A673 (cell line): Measurements from ENCODE around the gene LTC4S. TPM values are rescaled to one million over a fixed set of nuclear protein-coding genes. Genes with fewer than 3 reads are reported as not detected.

Experiments
- BruUV-seq: library from RNA; stranded (reverse); fragments of 400-500 nt; replicated peaks from 2 replicates; lab custom pipeline; 2021; lab: Mats Ljungman, UMichigan
- CTCF ChIA-PET: fragments of 300-600 bp; sonication (Branson Sonifier 250); formaldehyde crosslinking; loops from one replicate; lab custom pipeline; 2022; ENCODE audit warnings: antibody characterized with exemption; lab: Charles Lee
- POLR2A ChIA-PET: fragments of 300-600 bp; sonication (Branson Sonifier 250); formaldehyde crosslinking; loops from one replicate; lab custom pipeline; 2022; ENCODE audit warnings: antibody characterized with exemption; ENCODE audit not compliant: low non-redundant PET; lab: Charles Lee
- DNase-seq: peaks from one replicate; pipeline ENCODE4 v3.0.0-alpha.2; 2015; ENCODE audit warnings: low spot score
- H3K27ac ChIP-seq: fragments of 200-600 bp; sonication (generic); 2 replicates; pipeline ENCODE4 v1.5.1; 2016; ENCODE audit warnings: mixed run types, low read depth, mild to moderate bottlenecking, mixed read lengths, antibody characterized with exemption, low read length; ENCODE audit not compliant: poor library complexity, severe bottlenecking
- H3K27me3 ChIP-seq: fragments of 200-600 bp; sonication (generic); replicated peaks from 2 replicates; pipeline ENCODE4 v1.6.1; 2017; ENCODE audit warnings: mixed run types, low read depth, mild to moderate bottlenecking, mixed read lengths, antibody characterized with exemption, low read length; ENCODE audit not compliant: insufficient read depth, poor library complexity
- H3K36me3 ChIP-seq: fragments of 200-600 bp; sonication (generic); 2 replicates; pipeline ENCODE4 v1.6.1; 2016; ENCODE audit warnings: mixed run types, mild to moderate bottlenecking, mixed read lengths, antibody characterized with exemption, low read length; ENCODE audit not compliant: insufficient read depth, poor library complexity, severe bottlenecking
- H3K4me1 ChIP-seq: fragments of 200-600 bp; sonication (generic); 2 replicates; pipeline ENCODE4 v1.6.1; 2017; ENCODE audit warnings: mixed run types, mild to moderate bottlenecking, mixed read lengths, antibody characterized with exemption, low read length; ENCODE audit not compliant: insufficient read depth, poor library complexity, severe bottlenecking
- H3K4me3 ChIP-seq: fragments of 200-600 bp; sonication (generic); 2 replicates; pipeline ENCODE4 v1.5.1; 2016; ENCODE audit warnings: low read depth, mixed run types, mild to moderate bottlenecking, mixed read lengths, low read length; ENCODE audit not compliant: poor library complexity, severe bottlenecking
- H3K9me3 ChIP-seq: fragments of 200-600 bp; sonication (generic); 2 replicates; pipeline ENCODE4 v1.6.1; 2016; ENCODE audit warnings: mixed run types, low read depth, mild to moderate bottlenecking, mixed read lengths, antibody characterized with exemption, low read length; ENCODE audit not compliant: poor library complexity, severe bottlenecking
- CTCF ChIP-seq: fragments of 300-800, 200-600 bp; sonication (generic); conservative IDR thresholded peaks from 2 replicates; pipeline ENCODE4 v1.5.1; 2017; ENCODE audit warnings: low read depth, mild to moderate bottlenecking, antibody characterized with exemption, low read length, moderate library complexity, mixed read lengths
- EZH2 ChIP-seq: fragments of 200-600 bp; sonication (generic); IDR thresholded peaks from 2 replicates; pipeline ENCODE4 v1.6.1; 2017; ENCODE audit warnings: borderline replicate concordance, low read depth, mild to moderate bottlenecking, mixed read lengths, antibody characterized with exemption, low read length; ENCODE audit not compliant: poor library complexity, severe bottlenecking
- intact Hi-C: fragments of 100-400 bp; cut with micrococcal nuclease; formaldehyde crosslinking; loops from one replicate; pipeline ENCODE4 v1.10.0; 2022; ENCODE audit not compliant: unreplicated experiment
- total RNA-seq: library from RNA; stranded (reverse); gene quantifications from 2 replicates; pipeline ENCODE4 v1.2.3, GENCODE V29; 2021

Gene LTC4S
- total RNA-seq, 1 experiment from 2014 or later = 0.58 TPM

DNA sequence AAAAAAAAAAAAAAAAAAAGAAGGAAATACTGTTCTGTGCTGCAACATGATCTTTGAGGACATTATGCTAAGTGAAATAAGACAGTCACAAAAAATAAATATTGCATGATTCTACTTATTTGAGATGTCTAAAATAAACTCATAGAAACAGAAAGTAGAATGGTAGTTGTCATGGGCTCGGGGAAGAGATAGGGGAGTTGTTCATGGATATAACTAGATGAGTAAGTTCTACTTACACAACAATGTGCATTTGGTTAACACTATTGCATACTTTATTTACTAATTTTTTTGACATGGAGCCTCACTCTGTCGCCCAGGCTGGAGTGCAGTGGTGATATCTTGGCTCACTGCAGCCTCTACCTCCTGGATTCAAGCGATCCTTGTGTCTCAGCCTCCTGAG, 46.0 kb upstream of the LTC4S start:
- TF ChIP-seq CTCF = no peak
- TF ChIP-seq EZH2 = no peak
- BruUV-seq = no TSS peak
- Histone ChIP-seq H3K27me3 (no peaks in the 10 kb centered on the region), H3K9me3 (no peaks in the 10 kb centered on the region), H3K27ac (no peak overlapping the region), H3K4me1 (no peaks in the 10 kb centered on the region), H3K36me3 (peaks cover 3% of the 10 kb centered on the region), H3K4me3 (no peak overlapping the region)
- DNase-seq = no peak
- intact Hi-C loops = no loop called here
- ChIA-PET POLR2A (no interaction called here), CTCF (no interaction called here)

DNA sequence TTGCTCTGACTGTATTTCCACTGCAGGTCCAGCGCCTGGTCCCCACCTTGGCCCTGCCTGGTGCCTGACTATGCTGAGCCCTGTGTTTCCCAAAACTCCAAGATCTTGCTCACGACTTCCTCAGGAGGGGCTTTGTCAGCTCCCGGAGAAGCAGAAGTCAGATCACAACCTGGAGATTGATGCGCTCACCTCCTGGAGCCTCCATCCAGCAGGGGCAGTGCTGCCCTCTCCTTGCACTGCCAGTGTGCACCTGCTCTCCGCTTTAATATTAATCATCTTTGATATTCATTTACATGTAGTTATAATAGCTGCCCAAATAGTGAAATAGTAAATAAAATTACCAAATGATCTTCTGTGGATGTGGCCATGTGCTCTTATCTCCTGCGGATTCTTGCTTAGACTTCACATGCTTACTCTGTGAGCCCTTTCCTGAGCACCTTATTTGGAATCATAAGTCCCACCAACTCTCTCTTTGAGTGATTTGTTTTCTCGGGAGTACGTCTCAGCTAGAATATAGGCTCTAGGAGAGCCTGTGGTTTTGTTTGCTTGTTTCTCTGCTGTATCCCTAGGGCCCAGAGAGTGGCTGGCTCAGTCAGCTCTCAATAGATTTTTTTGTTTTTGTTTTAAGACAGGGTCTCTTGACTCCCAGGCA, 43.8 kb upstream of the LTC4S start:
- Histone ChIP-seq H3K27me3 (no peaks in the 10 kb centered on the region), H3K4me1 (no peaks in the 10 kb centered on the region), H3K4me3 (no peak overlapping the region), H3K27ac (no peak overlapping the region), H3K9me3 (no peaks in the 10 kb centered on the region), H3K36me3 (peaks cover 3% of the 10 kb centered on the region)
- no peak for TF ChIP-seq CTCF
- TF ChIP-seq EZH2 = no peak
- CTCF ChIA-PET = no interaction called here
- POLR2A ChIA-PET = no interaction called here
- DNase-seq = no peak
- BruUV-seq = no TSS peak
- intact Hi-C loops = no loop called here

DNA sequence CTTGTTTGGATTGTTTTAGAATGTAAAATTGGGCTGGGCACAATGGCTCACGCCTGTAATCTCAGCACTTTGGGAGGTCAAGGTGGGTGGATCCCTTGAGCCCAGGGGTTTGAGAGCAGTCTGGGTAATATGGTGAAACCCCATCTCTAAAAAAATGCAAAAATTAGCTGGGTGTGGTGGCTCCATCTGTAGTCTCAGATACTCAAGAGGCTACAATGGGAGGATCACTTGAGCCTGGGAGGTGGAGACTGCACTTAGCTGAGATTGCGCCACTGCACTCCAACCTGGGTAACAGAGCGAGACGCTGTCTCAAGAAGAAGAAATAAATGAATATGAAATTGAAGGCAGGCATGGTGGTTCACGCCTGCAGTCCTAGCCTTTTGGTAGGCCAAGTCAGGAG, 39.8 kb upstream of the LTC4S start:
- no TSS peak for BruUV-seq
- H3K4me3 ChIP-seq = no peak overlapping the region
- H3K27ac ChIP-seq = no peak overlapping the region
- TF ChIP-seq EZH2 (no peak), CTCF (no peak)
- intact Hi-C loops = no loop called here
- H3K9me3 ChIP-seq = no peaks in the 10 kb centered on the region
- POLR2A ChIA-PET = interaction anchor here (0.5 kb wide), 1 partner anchor 76 kb away, joined by 3 read pairs; no protein-coding TSS in a partner anchor
- peaks cover 3% of the 10 kb centered on the region for H3K36me3 ChIP-seq
- H3K4me1 ChIP-seq = no peaks in the 10 kb centered on the region
- no peak for DNase-seq
- H3K27me3 ChIP-seq = no peaks in the 10 kb centered on the region
- CTCF ChIA-PET = no interaction called here
